Measurements from ENCODE around the gene NF2. TPM values are rescaled to one million over a fixed set of nuclear protein-coding genes. Genes with fewer than 3 reads are reported as not detected.
"Not testable (repeated sequence)": the region's sequence is repeated elsewhere in the genome, so short reads cannot be mapped to it uniquely, and the experiment has no call there.

The NF2 gene
- total RNA-seq, 1 experiment from 2014 or later: 132 TPM

DNA sequence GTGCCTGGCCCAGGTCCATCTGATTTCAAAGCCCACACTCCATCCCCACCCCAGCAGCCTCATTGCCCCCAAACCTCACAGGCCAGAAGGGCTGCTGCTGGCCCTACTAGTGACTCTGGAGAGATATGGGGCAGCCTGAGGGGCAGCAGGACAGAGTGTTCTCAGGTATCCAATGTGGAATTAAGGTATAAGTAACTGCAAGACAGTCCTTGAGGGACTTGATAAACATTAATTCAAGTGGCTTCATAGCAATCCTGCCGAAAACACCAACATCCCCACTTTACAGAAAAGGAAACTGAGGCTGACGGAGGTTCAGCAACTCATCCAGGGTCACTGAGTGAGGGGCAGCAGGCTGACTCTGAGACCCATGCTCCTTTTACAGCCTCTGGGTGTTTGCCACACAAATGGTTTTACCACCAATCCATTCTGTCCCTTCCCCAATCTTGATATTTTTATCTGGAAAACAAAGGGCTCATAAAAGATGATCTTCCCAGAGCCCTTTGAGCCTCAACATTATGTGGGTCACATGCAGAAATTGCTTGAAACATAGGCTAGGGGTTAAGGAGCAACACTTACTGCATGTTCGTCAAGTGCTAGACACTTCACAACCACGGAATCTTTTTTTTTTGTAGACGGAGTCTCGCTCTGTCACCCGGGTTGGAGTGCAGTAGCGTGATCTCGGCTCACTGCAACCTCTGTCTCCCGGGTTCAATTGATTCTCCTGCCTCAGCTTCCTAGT is 24.8 kb upstream of the NF2 start:
- Mint-ChIP-seq H3K27me3 (ENCODE audit: unreplicated experiment) (no peaks in the 10 kb centered on the region), H3K36me3 (ENCODE audit: insufficient read depth, unreplicated experiment) (peaks cover 38% of the 10 kb centered on the region), H3K9me3 (ENCODE audit: low read depth, unreplicated experiment) (no peaks in the 10 kb centered on the region), H3K27ac (ENCODE audit: unreplicated experiment) (no peak overlapping the region), H3K4me1 (ENCODE audit: low read depth, unreplicated experiment) (peaks cover 25% of the 10 kb centered on the region), H3K4me3 (ENCODE audit: low read depth, unreplicated experiment) (no peak overlapping the region)
- BruUV-seq (replicated peaks): TSS peak; percentile 16
- DNase-seq: no peak
- TF ChIP-seq, protein P1, sequence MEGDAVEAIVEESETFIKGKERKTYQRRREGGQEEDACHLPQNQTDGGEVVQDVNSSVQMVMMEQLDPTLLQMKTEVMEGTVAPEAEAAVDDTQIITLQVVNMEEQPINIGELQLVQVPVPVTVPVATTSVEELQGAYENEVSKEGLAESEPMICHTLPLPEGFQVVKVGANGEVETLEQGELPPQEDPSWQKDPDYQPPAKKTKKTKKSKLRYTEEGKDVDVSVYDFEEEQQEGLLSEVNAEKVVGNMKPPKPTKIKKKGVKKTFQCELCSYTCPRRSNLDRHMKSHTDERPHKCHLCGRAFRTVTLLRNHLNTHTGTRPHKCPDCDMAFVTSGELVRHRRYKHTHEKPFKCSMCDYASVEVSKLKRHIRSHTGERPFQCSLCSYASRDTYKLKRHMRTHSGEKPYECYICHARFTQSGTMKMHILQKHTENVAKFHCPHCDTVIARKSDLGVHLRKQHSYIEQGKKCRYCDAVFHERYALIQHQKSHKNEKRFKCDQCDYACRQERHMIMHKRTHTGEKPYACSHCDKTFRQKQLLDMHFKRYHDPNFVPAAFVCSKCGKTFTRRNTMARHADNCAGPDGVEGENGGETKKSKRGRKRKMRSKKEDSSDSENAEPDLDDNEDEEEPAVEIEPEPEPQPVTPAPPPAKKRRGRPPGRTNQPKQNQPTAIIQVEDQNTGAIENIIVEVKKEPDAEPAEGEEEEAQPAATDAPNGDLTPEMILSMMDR (IDR thresholded peaks at IDR 0.05; ENCODE audit: unreplicated experiment): no peak
- intact Hi-C loops (cut with micrococcal nuclease; ENCODE audit: unreplicated experiment): no loop called here
- CTCF ChIA-PET: no interaction called here

DNA sequence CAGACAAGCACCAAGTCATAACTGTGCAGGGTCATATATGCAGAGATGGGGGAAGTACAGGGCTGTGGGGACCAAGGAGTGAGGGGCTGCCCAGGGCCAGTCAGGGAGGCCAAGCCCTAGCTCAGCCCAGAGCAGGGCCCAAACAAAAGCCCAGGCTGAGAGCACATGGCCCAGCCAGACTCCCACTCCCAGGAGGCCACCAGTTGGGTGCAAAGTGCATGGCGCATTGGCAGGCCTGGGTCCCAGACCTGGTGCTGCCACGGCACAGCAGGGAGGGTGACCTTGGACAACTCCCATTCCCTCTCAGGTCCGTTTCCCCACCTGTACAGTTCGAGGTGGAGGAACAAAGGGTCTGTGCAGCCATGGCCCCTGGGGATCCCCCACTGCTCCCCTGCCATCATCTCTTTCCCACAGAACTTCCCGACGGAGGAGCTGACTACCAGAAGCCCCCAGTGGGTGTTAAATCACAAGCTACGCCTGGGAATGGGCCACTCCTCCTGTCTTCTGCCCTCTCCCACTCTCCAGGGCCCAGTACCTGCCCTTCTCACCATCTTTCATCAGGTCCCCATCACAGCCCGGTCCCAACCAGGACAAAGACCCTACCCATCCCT is 23.1 kb upstream of the NF2 start:
- Mint-ChIP-seq H3K4me1 (ENCODE audit: low read depth, unreplicated experiment) (peaks cover 17% of the 10 kb centered on the region), H3K9me3 (ENCODE audit: low read depth, unreplicated experiment) (no peaks in the 10 kb centered on the region), H3K36me3 (ENCODE audit: insufficient read depth, unreplicated experiment) (peaks cover 29% of the 10 kb centered on the region), H3K27ac (ENCODE audit: unreplicated experiment) (peak overlapping the region; percentile 94), H3K4me3 (ENCODE audit: low read depth, unreplicated experiment) (peak overlapping the region; percentile 73), H3K27me3 (ENCODE audit: unreplicated experiment) (no peaks in the 10 kb centered on the region)
- BruUV-seq (replicated peaks): no TSS peak
- TF ChIP-seq, protein P1 (IDR thresholded peaks at IDR 0.05; ENCODE audit: unreplicated experiment): no peak
- intact Hi-C loops (cut with micrococcal nuclease; ENCODE audit: unreplicated experiment): no loop called here
- DNase-seq: no peak
- CTCF ChIA-PET: interaction anchor here (0.7 kb wide), 1 partner anchor 761 kb away, joined by 3 read pairs; no protein-coding TSS in a partner anchor

DNA sequence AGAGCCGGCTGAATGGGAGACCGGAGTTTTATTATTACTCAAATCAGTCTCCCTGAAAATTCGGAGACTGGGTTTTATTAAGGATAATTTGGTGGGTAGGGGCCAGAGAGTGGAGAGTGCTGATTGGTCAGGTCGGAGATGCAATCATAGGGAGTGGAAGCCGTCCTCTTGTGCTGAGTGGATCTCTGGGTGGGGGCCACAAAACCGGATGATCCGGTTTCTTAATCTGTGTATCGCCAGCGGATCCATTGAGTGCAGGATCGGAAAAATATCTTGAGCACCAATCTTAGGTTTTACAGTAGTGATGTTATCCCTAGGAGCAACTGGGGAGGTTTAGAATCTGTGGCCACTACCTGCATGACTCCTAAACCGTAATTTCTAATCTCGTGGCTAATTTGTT is 21.6 kb upstream of the NF2 start:
- Mint-ChIP-seq H3K4me3 (ENCODE audit: low read depth, unreplicated experiment) (peak overlapping the region; percentile 73), H3K9me3 (ENCODE audit: low read depth, unreplicated experiment) (no peaks in the 10 kb centered on the region), H3K27me3 (ENCODE audit: unreplicated experiment) (no peaks in the 10 kb centered on the region), H3K4me1 (ENCODE audit: low read depth, unreplicated experiment) (peaks cover 14% of the 10 kb centered on the region), H3K27ac (ENCODE audit: unreplicated experiment) (peak overlapping the region; percentile 94), H3K36me3 (ENCODE audit: insufficient read depth, unreplicated experiment) (peaks cover 29% of the 10 kb centered on the region)
- CTCF ChIA-PET: interaction anchor here (0.6 to 0.7 kb wide), 3 partner anchors 11 to 201 kb away, joined by 4 to 5 read pairs (median 4); no protein-coding TSS in a partner anchor
- BruUV-seq (replicated peaks): no TSS peak
- intact Hi-C loops (cut with micrococcal nuclease; ENCODE audit: unreplicated experiment): no loop called here
- TF ChIP-seq, protein P1 (IDR thresholded peaks at IDR 0.05; ENCODE audit: unreplicated experiment): no peak
- peak; percentile 81 for DNase-seq

DNA sequence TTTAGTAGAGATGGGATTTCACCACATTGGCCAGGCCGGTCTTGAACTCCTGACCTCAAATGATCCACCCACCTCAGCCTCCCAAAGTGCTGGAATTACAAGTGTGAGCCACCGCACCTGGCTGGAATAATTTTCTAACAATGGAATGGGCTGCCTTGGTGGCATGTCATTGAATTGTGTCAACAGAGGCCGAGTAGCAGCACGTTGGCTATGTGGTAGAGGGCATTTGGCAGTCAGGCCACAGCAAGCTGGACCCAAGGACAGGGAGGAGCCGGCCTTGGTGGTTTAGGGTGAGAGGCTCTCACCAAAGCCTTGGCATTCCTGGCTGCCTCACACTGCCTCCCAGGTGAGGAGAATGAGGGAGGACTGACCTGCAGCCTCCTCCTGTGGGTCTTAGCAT is 18.5 kb upstream of the NF2 start:
- TF ChIP-seq, protein P1 (IDR thresholded peaks at IDR 0.05; ENCODE audit: unreplicated experiment): no peak
- Mint-ChIP-seq H3K9me3 (ENCODE audit: low read depth, unreplicated experiment) (no peaks in the 10 kb centered on the region), H3K4me3 (ENCODE audit: low read depth, unreplicated experiment) (no peak overlapping the region), H3K36me3 (ENCODE audit: insufficient read depth, unreplicated experiment) (peaks cover 25% of the 10 kb centered on the region), H3K27me3 (ENCODE audit: unreplicated experiment) (no peaks in the 10 kb centered on the region), H3K4me1 (ENCODE audit: low read depth, unreplicated experiment) (peaks cover 14% of the 10 kb centered on the region), H3K27ac (ENCODE audit: unreplicated experiment) (no peak overlapping the region)
- intact Hi-C loops (cut with micrococcal nuclease; ENCODE audit: unreplicated experiment): no loop called here
- CTCF ChIA-PET: no interaction called here
- no TSS peak for BruUV-seq (replicated peaks)
- no peak for DNase-seq

DNA sequence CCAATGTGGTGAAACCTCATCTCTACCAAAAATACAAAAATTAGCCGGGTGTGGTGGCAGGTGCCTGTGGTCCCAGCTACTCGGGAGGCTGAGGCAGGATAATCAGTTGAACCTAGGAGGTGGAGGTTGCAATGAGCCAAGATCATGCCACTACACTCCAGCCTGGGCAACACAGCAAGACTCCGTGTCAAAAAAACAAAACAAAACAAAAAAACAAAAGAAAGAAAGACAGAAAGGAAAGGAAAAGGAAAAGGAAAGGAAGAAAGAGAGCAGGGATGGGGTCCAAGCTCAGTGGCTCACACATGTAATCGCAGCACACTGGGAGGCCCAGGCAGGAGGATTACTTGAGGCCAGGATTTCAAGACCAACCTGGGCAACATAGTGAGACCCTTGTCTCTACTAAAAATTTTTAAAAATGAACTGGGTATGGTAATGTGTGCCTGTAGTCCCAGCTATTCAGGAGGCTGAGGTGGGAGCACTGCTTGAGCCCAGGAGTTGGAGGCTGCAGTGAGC is 17.2 kb upstream of the NF2 start:
- H3K4me3 Mint-ChIP-seq (ENCODE audit: low read depth, unreplicated experiment); H3K9me3 Mint-ChIP-seq (ENCODE audit: low read depth, unreplicated experiment); H3K27me3 Mint-ChIP-seq (ENCODE audit: unreplicated experiment); CTCF ChIA-PET; H3K27ac Mint-ChIP-seq (ENCODE audit: unreplicated experiment); BruUV-seq (replicated peaks); DNase-seq; intact Hi-C loops (cut with micrococcal nuclease; ENCODE audit: unreplicated experiment): not testable (repeated sequence)
- H3K36me3 Mint-ChIP-seq (ENCODE audit: insufficient read depth, unreplicated experiment): peaks cover 12% of the 10 kb centered on the region
- peaks cover 13% of the 10 kb centered on the region for H3K4me1 Mint-ChIP-seq (ENCODE audit: low read depth, unreplicated experiment)

Data from Calu3 (cell line).